Measurements from ENCODE around the gene GIGYF2.

Gene GIGYF2

GRCh38 chr2:232789082-232789481 lies 92.0 kb downstream of the GIGYF2 start:
- no peak overlapping the region for H3K27ac ChIP-seq
- TF ChIP-seq CTCF (IDR thresholded peaks at IDR 0.05), result no peak
- TF ChIP-seq ZFX (IDR thresholded peaks at IDR 0.05; ENCODE audit: borderline replicate concordance), result no peak

DNA sequence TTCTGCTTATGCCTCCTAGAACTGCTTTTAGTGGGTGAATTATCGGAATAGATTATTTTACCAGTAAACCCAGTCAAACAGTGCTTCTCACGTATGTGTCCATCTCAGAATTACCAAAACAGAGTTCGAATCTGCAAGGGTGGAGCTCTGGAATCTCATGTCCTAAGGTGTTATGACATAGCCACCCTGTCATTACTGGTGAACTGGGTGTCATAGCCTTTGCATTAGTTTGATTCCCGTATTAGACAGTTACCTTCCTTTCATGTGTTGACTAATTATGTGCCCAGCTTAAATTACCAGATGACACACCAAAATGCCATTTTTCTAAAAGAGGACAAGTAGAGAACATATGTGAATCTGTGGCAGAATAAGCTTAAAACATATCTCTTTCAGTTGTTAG lies 94.4 kb downstream of the GIGYF2 start:
- TF ChIP-seq ZFX (IDR thresholded peaks at IDR 0.05; ENCODE audit: borderline replicate concordance) (no peak), CTCF (IDR thresholded peaks at IDR 0.05) (no peak)
- no peak overlapping the region for H3K27ac ChIP-seq

GRCh38 chr2:232793271-232793670 lies 96.1 kb downstream of the GIGYF2 start:
- no peak for TF ChIP-seq CTCF (IDR thresholded peaks at IDR 0.05)
- TF ChIP-seq ZFX (IDR thresholded peaks at IDR 0.05; ENCODE audit: borderline replicate concordance), result no peak
- no peak overlapping the region for H3K27ac ChIP-seq

DNA sequence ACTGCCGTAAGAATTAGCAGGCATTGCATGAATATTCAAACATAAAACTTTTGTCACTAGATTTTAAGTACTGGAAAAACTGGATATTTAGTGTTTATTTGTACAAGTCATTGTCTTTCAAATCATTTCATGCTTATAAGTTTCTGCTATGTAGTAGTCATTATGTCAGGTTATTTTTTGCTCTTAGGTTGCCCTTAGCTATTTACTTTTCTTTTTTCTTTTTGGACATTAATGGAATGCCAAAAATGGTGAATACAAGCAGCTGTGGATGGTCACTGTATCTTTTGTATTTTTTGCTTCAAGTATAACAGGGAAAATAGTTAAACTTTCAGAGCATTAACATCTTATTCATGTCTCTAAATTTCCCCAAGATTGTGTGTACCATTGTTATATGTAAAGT lies 97.8 kb downstream of the GIGYF2 start:
- TF ChIP-seq CTCF (IDR thresholded peaks at IDR 0.05) (no peak), ZFX (IDR thresholded peaks at IDR 0.05; ENCODE audit: borderline replicate concordance) (no peak)
- H3K27ac ChIP-seq, result 0 out of 2 replicates have a peak overlapping the region, but pooled peaks have one; percentile 8

- TF ChIP-seq CTCF (IDR thresholded peaks at IDR 0.05) (no peak), ZFX (IDR thresholded peaks at IDR 0.05; ENCODE audit: borderline replicate concordance) (no peak)
- H3K27ac ChIP-seq, result 0 out of 2 replicates have a peak overlapping the region, but pooled peaks have one; percentile 8
These were observed 98.8 kb downstream of the GIGYF2 start for GRCh38 chr2:232795920-232796319.

GRCh38 chr2:232798187-232798586 lies 101.1 kb downstream of the GIGYF2 start:
- TF ChIP-seq CTCF (IDR thresholded peaks at IDR 0.05), result no peak
- no peak for TF ChIP-seq ZFX (IDR thresholded peaks at IDR 0.05; ENCODE audit: borderline replicate concordance)
- H3K27ac ChIP-seq, result no peak overlapping the region

- TF ChIP-seq ZFX (IDR thresholded peaks at IDR 0.05; ENCODE audit: borderline replicate concordance), result no peak
- TF ChIP-seq CTCF (IDR thresholded peaks at IDR 0.05), result no peak
- H3K27ac ChIP-seq, result no peak overlapping the region
These were observed 103.0 kb downstream of the GIGYF2 start for GRCh38 chr2:232800166-232800565.
